HL-60 (cell line): ENCODE measurements around the gene NAA10.

ENCODE experiments used
- DNase-seq, 2 experiments: peaks; one replicate each; pipeline ENCODE4 v3.0.0-alpha.2; 2010 to 2020; ENCODE audit warnings: low read depth in 1 of 2, low spot score in 1 of 2
- H3K27ac ChIP-seq: fragments of 250-450 bp; sonication (Bioruptor Pico); replicated peaks from 2 replicates; pipeline ENCODE4 v1.5.1; 2020; ENCODE audit warnings: mild to moderate bottlenecking, moderate library complexity
- H3K27me3 ChIP-seq: fragments of 250-450 bp; sonication (Bioruptor Pico); 2 replicates; pipeline ENCODE4 v1.5.1; 2021; ENCODE audit warnings: mild to moderate bottlenecking, moderate library complexity; ENCODE audit not compliant: insufficient read depth, poor library complexity, severe bottlenecking
- H3K4me3 ChIP-seq: replicated peaks from 2 replicates; pipeline ENCODE4 v1.5.1; 2011; ENCODE audit warnings: mild to moderate bottlenecking, control low read depth, low read length; ENCODE audit not compliant: insufficient read depth
- GABPA ChIP-seq: IDR thresholded peaks from 2 replicates; pipeline ENCODE4 v1.6.1; 2012; ENCODE audit warnings: low read depth
- POLR2AphosphoS5 ChIP-seq: IDR thresholded peaks from 2 replicates; pipeline ENCODE4 v1.6.1; 2012; ENCODE audit warnings: low read depth
- SPI1 ChIP-seq: IDR thresholded peaks from 2 replicates; pipeline ENCODE4 v1.6.1; 2012; ENCODE audit warnings: low read depth, mild to moderate bottlenecking, borderline replicate concordance
- TF ChIP-seq, protein P1 (sequence below): IDR thresholded peaks from one replicate; pipeline ENCODE4 v1.5.1; 2011; ENCODE audit warnings: low read length, control low read depth, inconsistent platforms; ENCODE audit not compliant: insufficient read depth
- TF ChIP-seq, protein P2 (sequence below): IDR thresholded peaks from 2 replicates; pipeline ENCODE4 v1.6.1; 2012; ENCODE audit warnings: low read depth; ENCODE audit not compliant: insufficient replicate concordance

NAA10 gene

DNA sequence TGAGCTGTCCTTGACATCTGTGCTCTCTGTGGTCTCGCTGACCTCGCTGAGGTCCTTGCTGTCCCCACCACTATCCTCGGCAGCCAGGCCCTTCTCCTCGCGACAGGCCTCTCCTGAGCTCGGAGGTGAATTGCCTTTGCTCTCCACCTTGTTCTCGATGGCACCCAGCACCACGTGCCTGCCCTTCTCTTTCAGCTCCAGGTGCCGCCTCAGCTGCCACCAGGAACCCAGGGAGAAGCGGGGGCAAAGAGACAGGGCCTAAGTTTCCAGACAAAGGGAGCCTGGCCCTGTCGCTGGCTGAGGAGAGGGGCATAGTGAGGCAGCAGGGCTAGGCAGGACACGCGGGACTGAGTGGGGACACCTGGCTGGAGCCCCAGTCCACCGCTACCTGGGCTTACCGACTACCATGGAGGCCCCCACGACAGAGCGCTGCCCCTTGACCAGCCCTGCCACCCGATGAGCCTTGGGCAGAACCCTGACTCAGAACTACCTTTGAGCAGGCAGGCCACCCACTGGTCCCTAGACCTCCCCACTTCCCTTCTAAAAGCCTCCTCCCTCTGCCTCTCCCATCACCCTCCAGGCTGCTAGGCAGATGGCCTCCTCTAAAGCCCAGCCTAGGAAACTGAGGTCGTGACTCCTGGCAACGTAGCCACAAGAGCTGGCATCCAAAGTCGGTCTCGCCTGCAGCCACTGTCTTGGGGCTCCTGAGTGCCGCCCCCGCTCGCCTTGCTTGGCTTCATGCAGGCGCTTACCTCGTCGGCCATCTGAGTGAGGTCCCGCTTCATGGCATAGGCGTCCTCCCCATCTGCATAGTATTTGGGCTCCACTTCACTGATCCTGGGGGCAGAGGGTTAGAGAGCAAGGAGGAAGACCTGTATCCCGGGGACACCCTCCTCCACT, 4.6 kb downstream of the NAA10 start:
- TF ChIP-seq, protein P1, sequence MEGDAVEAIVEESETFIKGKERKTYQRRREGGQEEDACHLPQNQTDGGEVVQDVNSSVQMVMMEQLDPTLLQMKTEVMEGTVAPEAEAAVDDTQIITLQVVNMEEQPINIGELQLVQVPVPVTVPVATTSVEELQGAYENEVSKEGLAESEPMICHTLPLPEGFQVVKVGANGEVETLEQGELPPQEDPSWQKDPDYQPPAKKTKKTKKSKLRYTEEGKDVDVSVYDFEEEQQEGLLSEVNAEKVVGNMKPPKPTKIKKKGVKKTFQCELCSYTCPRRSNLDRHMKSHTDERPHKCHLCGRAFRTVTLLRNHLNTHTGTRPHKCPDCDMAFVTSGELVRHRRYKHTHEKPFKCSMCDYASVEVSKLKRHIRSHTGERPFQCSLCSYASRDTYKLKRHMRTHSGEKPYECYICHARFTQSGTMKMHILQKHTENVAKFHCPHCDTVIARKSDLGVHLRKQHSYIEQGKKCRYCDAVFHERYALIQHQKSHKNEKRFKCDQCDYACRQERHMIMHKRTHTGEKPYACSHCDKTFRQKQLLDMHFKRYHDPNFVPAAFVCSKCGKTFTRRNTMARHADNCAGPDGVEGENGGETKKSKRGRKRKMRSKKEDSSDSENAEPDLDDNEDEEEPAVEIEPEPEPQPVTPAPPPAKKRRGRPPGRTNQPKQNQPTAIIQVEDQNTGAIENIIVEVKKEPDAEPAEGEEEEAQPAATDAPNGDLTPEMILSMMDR, result no peak
- TF ChIP-seq POLR2AphosphoS5, result no peak
- no peak for TF ChIP-seq SPI1
- TF ChIP-seq, protein P2, sequence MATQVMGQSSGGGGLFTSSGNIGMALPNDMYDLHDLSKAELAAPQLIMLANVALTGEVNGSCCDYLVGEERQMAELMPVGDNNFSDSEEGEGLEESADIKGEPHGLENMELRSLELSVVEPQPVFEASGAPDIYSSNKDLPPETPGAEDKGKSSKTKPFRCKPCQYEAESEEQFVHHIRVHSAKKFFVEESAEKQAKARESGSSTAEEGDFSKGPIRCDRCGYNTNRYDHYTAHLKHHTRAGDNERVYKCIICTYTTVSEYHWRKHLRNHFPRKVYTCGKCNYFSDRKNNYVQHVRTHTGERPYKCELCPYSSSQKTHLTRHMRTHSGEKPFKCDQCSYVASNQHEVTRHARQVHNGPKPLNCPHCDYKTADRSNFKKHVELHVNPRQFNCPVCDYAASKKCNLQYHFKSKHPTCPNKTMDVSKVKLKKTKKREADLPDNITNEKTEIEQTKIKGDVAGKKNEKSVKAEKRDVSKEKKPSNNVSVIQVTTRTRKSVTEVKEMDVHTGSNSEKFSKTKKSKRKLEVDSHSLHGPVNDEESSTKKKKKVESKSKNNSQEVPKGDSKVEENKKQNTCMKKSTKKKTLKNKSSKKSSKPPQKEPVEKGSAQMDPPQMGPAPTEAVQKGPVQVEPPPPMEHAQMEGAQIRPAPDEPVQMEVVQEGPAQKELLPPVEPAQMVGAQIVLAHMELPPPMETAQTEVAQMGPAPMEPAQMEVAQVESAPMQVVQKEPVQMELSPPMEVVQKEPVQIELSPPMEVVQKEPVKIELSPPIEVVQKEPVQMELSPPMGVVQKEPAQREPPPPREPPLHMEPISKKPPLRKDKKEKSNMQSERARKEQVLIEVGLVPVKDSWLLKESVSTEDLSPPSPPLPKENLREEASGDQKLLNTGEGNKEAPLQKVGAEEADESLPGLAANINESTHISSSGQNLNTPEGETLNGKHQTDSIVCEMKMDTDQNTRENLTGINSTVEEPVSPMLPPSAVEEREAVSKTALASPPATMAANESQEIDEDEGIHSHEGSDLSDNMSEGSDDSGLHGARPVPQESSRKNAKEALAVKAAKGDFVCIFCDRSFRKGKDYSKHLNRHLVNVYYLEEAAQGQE, result no peak
- TF ChIP-seq GABPA, result no peak
- peak overlapping the region; percentile 52 for H3K27ac ChIP-seq
- no peaks in the 10 kb centered on the region for H3K27me3 ChIP-seq
- DNase-seq, result no peak
- H3K4me3 ChIP-seq, result no peak overlapping the region

DNA sequence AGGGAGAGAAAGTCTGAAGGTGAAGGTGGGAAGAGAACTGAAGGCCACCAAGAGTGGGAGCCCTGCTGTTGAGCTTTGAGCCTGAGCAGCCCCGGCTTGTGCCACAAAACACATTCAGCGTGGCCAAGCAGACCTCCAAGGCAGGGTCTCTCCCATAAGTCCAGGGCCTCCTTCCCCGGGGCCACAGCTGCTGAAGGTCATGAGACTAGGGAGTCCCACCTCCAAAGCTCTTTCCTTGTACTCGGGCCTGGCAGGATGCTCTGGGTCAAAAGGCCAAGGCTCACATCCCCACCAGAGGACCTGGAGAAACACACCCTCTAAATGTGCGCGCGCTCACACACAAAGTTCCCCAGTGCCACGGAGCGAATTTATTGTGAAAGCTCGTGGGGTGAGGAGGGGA, 5.3 kb downstream of the NAA10 start:
- TF ChIP-seq, protein P2, result no peak
- TF ChIP-seq, protein P1, result no peak
- TF ChIP-seq POLR2AphosphoS5 (no peak), GABPA (no peak), SPI1 (no peak)
- DNase-seq, result no peak
- no peak overlapping the region for H3K4me3 ChIP-seq
- H3K27ac ChIP-seq, result peak overlapping the region; percentile 52
- H3K27me3 ChIP-seq, result no peaks in the 10 kb centered on the region

DNA sequence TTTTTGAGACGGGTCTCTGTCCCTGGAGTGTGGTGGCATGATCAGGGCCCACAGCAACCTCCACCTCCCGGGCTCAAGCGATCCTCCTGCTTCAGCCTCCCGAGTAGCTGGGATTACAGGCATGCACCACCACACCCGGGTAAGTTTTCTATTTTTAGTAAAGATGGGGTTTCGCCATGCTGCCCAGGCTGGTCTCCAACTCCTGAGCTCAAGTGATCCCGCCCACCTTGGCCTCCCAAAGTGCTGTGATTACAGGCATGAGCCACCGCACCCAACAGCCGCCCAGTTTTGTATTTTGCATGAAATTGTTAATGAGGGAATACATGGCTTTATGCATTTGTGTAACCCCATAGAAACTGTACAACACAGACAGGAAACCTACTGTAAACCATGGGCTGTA, 6.0 kb downstream of the NAA10 start:
- H3K4me3 ChIP-seq, result no peak overlapping the region
- DNase-seq, result no peak
- no peaks in the 10 kb centered on the region for H3K27me3 ChIP-seq
- H3K27ac ChIP-seq, result peak overlapping the region; percentile 52
- TF ChIP-seq GABPA, result no peak
- no peak for TF ChIP-seq POLR2AphosphoS5
- TF ChIP-seq SPI1, result no peak
- TF ChIP-seq, protein P2, result no peak
- TF ChIP-seq, protein P1, result no peak
